Right atrium auricular region (tissue), 2 donors: ENCODE measurements around the gene MTRF1. TPM values are rescaled to one million over a fixed set of nuclear protein-coding genes. Genes with fewer than 3 reads are reported as not detected.

Experiments used
- DNase-seq: peaks from one replicate; pipeline ENCODE4 v3.0.0-alpha.2; 2019; ENCODE audit warnings: low spot score
- H3K27ac ChIP-seq, 2 donors: fragments of 200-600 bp; sonication (generic); 1 replicate in 1 of 2; 2 replicates in 1 of 2; pipeline ENCODE4 v1.5.1; 2016 to 2019
- H3K27me3 ChIP-seq, 2 donors: fragments of 200-600 bp; sonication (generic); one replicate each; pipeline versions ENCODE4 v1.5.1 to v1.6.0; 2017 to 2019
- H3K36me3 ChIP-seq: fragments of 200-600 bp; sonication (generic); one replicate; pipeline ENCODE4 v1.5.1; 2016
- H3K4me1 ChIP-seq, 2 donors: fragments of 200-600 bp; sonication (generic); one replicate each; pipeline versions ENCODE4 v1.5.1 to v1.6.0; 2017 to 2019
- H3K4me3 ChIP-seq, 2 donors: fragments of 200-600 bp; sonication (generic); 1 replicate in 1 of 2; 2 replicates in 1 of 2; pipeline ENCODE4 v1.5.1; 2017 to 2019; ENCODE audit warnings: mild to moderate bottlenecking in 1 of 2, moderate library complexity in 1 of 2
- H3K9me3 ChIP-seq, 2 donors: fragments of 200-600 bp; sonication (generic); one replicate each; pipeline ENCODE4 v1.5.1; 2019
- CTCF ChIP-seq, 2 donors: fragments of 200-600 bp; sonication (generic); IDR thresholded peaks; one replicate each; pipeline ENCODE4 v1.5.1; 2019; ENCODE audit warnings: antibody characterized with exemption in 2 of 2
- total RNA-seq, 2 donors: library from RNA; depleted of rRNA; stranded (reverse); fragments of >200 nt; gene quantifications; one replicate each; pipeline ENCODE4 v1.1.0, GENCODE V29; 2016

MTRF1 gene
- total RNA-seq, 2 donors from 2014 or later, result 9.3 to 11.5 TPM

- Histone ChIP-seq H3K27ac (no peak overlapping the region), H3K4me3 (no peak overlapping the region)
- DNase-seq, result no peak
Observed at GRCh38 chr13:41231025-41231677, 32.2 kb downstream of the MTRF1 start.

GRCh38 chr13:41229356-41229755 lies 34.0 kb downstream of the MTRF1 start:
- no peak for DNase-seq
- H3K36me3 ChIP-seq, result no peaks in the 10 kb centered on the region
- H3K27ac ChIP-seq, result no peak overlapping the region

More at GRCh38 chr13:41231025-41231677, 32.2 kb downstream of the MTRF1 start:
- no peaks in the 10 kb centered on the region for H3K36me3 ChIP-seq
- no peaks in the 10 kb centered on the region for H3K27me3 ChIP-seq
- no peaks in the 10 kb centered on the region for H3K4me1 ChIP-seq
- no peaks in the 10 kb centered on the region for H3K9me3 ChIP-seq
- no peak for TF ChIP-seq CTCF (IDR thresholded peaks at IDR 0.05)

DNA sequence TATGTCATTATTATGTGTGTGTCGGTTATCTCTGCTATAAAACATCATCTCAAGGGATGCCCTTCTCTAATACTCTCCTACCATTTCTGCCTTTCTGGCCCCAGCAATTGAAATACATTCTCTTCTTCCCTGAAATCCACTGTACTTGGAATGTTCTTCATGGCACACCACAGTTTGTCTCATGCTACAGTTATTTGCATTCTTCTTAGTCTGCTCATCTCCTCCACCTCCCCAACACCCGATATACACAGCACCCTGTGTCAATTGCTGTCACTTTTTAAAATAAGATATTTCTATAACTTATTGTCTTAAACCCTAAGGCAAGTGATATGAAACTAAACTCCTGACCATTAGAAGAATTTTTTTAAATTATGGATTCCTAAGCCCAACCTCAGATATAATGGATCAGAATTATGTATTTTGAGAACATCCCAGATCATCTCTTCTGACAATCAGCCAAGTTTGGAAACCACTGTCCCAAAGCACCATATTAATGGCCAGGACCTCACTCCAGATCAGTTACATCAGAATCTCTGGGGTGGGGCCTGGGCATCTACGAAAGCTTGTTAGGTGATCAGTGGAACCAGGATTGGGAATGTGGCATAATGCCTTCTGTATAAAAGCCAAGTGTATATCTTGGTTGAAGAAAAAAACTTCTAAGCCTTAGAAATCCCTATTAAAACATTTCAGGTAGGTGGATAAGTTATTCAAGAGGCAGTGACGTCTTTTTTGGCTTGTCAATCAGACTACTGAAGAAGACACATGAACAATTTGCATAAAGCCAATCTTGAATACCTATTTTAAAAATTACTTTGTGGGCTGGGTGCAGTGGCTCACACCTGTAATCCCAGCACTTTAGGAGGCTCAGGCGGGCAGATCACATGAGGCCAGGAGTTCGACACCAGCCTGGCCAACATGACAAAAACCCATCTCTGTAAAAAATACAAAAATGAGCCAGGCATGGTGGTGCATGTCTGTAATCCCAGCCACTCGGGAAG lies 39.0 kb downstream of the MTRF1 start:
- no peak for TF ChIP-seq CTCF (IDR thresholded peaks at IDR 0.05)
- Histone ChIP-seq H3K4me1 (no peaks in the 10 kb centered on the region), H3K9me3 (no peaks in the 10 kb centered on the region), H3K4me3 (no peak overlapping the region), H3K27me3 (no peaks in the 10 kb centered on the region), H3K36me3 (no peaks in the 10 kb centered on the region), H3K27ac (no peak overlapping the region)
- DNase-seq, result no peak

More at GRCh38 chr13:41229356-41229755, 34.0 kb downstream of the MTRF1 start:
- H3K27me3 ChIP-seq, result no peaks in the 10 kb centered on the region
- TF ChIP-seq CTCF (IDR thresholded peaks at IDR 0.05), result no peak
- H3K9me3 ChIP-seq, result no peaks in the 10 kb centered on the region
- H3K4me3 ChIP-seq, result no peak overlapping the region
- H3K4me1 ChIP-seq, result no peaks in the 10 kb centered on the region

GRCh38 chr13:41222259-41222852 lies 41.0 kb downstream of the MTRF1 start:
- H3K4me1 ChIP-seq, result no peaks in the 10 kb centered on the region
- no peak overlapping the region for H3K4me3 ChIP-seq
- H3K27ac ChIP-seq, result no peak overlapping the region
- DNase-seq, result no peak
- no peaks in the 10 kb centered on the region for H3K36me3 ChIP-seq
- TF ChIP-seq CTCF (IDR thresholded peaks at IDR 0.05), result peak; percentile 57 to 82
- H3K9me3 ChIP-seq, result no peaks in the 10 kb centered on the region
- no peaks in the 10 kb centered on the region for H3K27me3 ChIP-seq

GRCh38 chr13:41220401-41220800 lies 43.0 kb downstream of the MTRF1 start:
- no peak for DNase-seq
- H3K27me3 ChIP-seq, result no peaks in the 10 kb centered on the region
- H3K4me3 ChIP-seq, result no peak overlapping the region
- TF ChIP-seq CTCF (IDR thresholded peaks at IDR 0.05), result no peak
- H3K4me1 ChIP-seq, result no peaks in the 10 kb centered on the region
- no peak overlapping the region for H3K27ac ChIP-seq
- no peaks in the 10 kb centered on the region for H3K9me3 ChIP-seq
- H3K36me3 ChIP-seq, result no peaks in the 10 kb centered on the region
